C4-2B (cell line): ENCODE results near the gene EFNA3.

Source experiments
- ZFX ChIP-seq: fragments of 450-650 bp; IDR thresholded peaks from 2 replicates; pipeline ENCODE4 v1.6.1; 2017
- TF ChIP-seq, protein P1 (sequence below): fragments of 450-650 bp; conservative IDR thresholded peaks from 2 replicates; pipeline ENCODE4 v1.5.1; 2017; ENCODE audit warnings: mild to moderate bottlenecking

DNA sequence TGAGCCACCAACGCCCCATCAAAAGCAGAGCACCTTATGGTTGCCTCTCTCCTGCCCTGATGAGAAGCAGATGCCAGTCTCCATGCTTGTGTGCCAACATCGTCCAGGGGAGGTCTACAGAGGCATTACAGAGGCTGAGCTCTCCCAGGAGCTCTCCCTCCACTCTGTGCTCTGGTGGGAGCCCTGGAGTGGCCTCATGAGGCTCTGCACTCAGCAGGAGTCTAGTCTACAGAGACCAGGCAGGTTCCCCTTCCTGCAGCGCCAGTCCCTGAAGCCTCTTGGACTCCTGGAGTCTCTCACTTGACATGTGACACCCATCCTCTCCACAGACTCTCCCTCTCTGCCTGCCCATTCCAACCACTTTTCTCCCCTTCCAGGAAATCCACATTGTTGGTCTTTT lies 41.6 kb upstream of the EFNA3 start:
- TF ChIP-seq, protein P1, sequence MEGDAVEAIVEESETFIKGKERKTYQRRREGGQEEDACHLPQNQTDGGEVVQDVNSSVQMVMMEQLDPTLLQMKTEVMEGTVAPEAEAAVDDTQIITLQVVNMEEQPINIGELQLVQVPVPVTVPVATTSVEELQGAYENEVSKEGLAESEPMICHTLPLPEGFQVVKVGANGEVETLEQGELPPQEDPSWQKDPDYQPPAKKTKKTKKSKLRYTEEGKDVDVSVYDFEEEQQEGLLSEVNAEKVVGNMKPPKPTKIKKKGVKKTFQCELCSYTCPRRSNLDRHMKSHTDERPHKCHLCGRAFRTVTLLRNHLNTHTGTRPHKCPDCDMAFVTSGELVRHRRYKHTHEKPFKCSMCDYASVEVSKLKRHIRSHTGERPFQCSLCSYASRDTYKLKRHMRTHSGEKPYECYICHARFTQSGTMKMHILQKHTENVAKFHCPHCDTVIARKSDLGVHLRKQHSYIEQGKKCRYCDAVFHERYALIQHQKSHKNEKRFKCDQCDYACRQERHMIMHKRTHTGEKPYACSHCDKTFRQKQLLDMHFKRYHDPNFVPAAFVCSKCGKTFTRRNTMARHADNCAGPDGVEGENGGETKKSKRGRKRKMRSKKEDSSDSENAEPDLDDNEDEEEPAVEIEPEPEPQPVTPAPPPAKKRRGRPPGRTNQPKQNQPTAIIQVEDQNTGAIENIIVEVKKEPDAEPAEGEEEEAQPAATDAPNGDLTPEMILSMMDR: no peak
- TF ChIP-seq ZFX: no peak
